H1 (cell line): ENCODE measurements around the gene PRICKLE2. TPM values are rescaled to one million over a fixed set of nuclear protein-coding genes. Genes with fewer than 3 reads are reported as not detected.

ENCODE experiments used
- CTCF ChIA-PET: fragments of 300-600 bp; sonication (Branson Sonifier 250); formaldehyde crosslinking; loops from one replicate; lab custom pipeline; 2021; ENCODE audit not compliant: partially characterized antibody; lab: Charles Lee
- POLR2A ChIA-PET: fragments of 300-600 bp; sonication (Branson Sonifier 250); formaldehyde crosslinking; loops from one replicate; lab custom pipeline; 2021; ENCODE audit warnings: inconsistent platforms; ENCODE audit not compliant: partially characterized antibody; lab: Charles Lee
- DNase-seq, 2 experiments: peaks; one replicate each; pipeline versions ENCODE4 v3.0.0 to v3.0.0-alpha.2; 2010 to 2022; ENCODE audit warnings: low spot score in 2 of 2, low read depth in 1 of 2, mixed read lengths in 1 of 2
- FAIRE-seq: peaks from 2 replicates; lab custom pipeline; 2011; peaks lifted over from hg19 to GRCh38; lab: Jason Lieb, UNC
- H2AFZ ChIP-seq: 2 replicates; pipeline ENCODE4 v1.8.1; 2012; ENCODE audit warnings: low read length, inconsistent platforms
- H2AK5ac ChIP-seq: 2 replicates; pipeline ENCODE4 v1.6.1; 2013; ENCODE audit warnings: low read depth, low read length
- H2BK120ac ChIP-seq: replicated peaks from 2 replicates; pipeline ENCODE3; 2013; ENCODE audit warnings: low read depth, low read length, inconsistent platforms
- H2BK12ac ChIP-seq: 2 replicates; pipeline ENCODE4 v1.6.1; 2013; ENCODE audit warnings: low read depth, low read length
- H2BK15ac ChIP-seq: 2 replicates; pipeline ENCODE4 v1.6.1; 2013; ENCODE audit warnings: low read length
- H2BK20ac ChIP-seq: 2 replicates; pipeline ENCODE4 v1.6.1; 2013; ENCODE audit warnings: low read length
- H2BK5ac ChIP-seq: 2 replicates; pipeline ENCODE4 v1.6.1; 2013; ENCODE audit warnings: low read depth, low read length
- H3K14ac ChIP-seq: 2 replicates; pipeline ENCODE4 v1.6.1; 2013; ENCODE audit warnings: inconsistent platforms; ENCODE audit not compliant: insufficient read length
- H3K18ac ChIP-seq: 2 replicates; pipeline ENCODE4 v1.6.1; 2013; ENCODE audit warnings: low read length; ENCODE audit errors: extremely low read depth
- H3K23ac ChIP-seq: 2 replicates; pipeline ENCODE4 v1.6.1; 2013; ENCODE audit warnings: inconsistent platforms; ENCODE audit not compliant: insufficient read length
- H3K23me2 ChIP-seq: 2 replicates; pipeline ENCODE4 v1.6.1; 2013; ENCODE audit warnings: low read depth, low read length
- H3K27ac ChIP-seq: 2 replicates; pipeline ENCODE4 v1.6.1; 2011; ENCODE audit warnings: low read depth, low read length, inconsistent platforms
- H3K27me3 ChIP-seq, 4 experiments: replicated peaks in 1 of 4; 1 replicate in 1 of 4; 2 replicates in 3 of 4; pipeline versions ENCODE4 v1.6.1 to v1.8.1; 2011 to 2013; ENCODE audit warnings: low read length in 3 of 4, mild to moderate bottlenecking in 3 of 4, inconsistent platforms in 2 of 4, mixed read lengths in 2 of 4, moderate library complexity in 1 of 4; ENCODE audit not compliant: control insufficient read depth in 3 of 4, insufficient read depth in 3 of 4; ENCODE audit errors: extremely low read depth in 1 of 4
- H3K36me3 ChIP-seq, 4 experiments: 2 replicates each; pipeline versions ENCODE4 v1.6.1 to v1.8.1; 2011 to 2013; ENCODE audit warnings: mild to moderate bottlenecking in 4 of 4, low read length in 3 of 4, moderate library complexity in 2 of 4, control low read depth in 1 of 4, inconsistent platforms in 1 of 4; ENCODE audit not compliant: insufficient read depth in 4 of 4, control insufficient read depth in 2 of 4
- H3K4ac ChIP-seq: replicated peaks from 2 replicates; pipeline ENCODE3; 2013; ENCODE audit warnings: low read length, low read depth, mixed read lengths, inconsistent platforms; ENCODE audit not compliant: insufficient read length
- H3K4me1 ChIP-seq, 4 experiments: replicated peaks in 1 of 4; 1 replicate in 1 of 4; 2 replicates in 3 of 4; pipeline versions ENCODE4 v1.6.1 to v1.8.1; 2011 to 2013; ENCODE audit warnings: low read length in 3 of 4, inconsistent platforms in 2 of 4, mixed read lengths in 1 of 4; ENCODE audit not compliant: insufficient read depth in 4 of 4, control insufficient read depth in 3 of 4
- H3K4me2 ChIP-seq, 2 experiments: 2 replicates each; pipeline versions ENCODE4 v1.6.1 to v1.8.1; 2011 to 2013; ENCODE audit warnings: low read depth in 2 of 2, low read length in 2 of 2, control low read depth in 1 of 2, inconsistent platforms in 1 of 2, mild to moderate bottlenecking in 1 of 2; ENCODE audit not compliant: insufficient read depth in 1 of 2
- H3K4me3 ChIP-seq, 4 experiments: fragments of 200-600, 300-600 bp in 1 of 4; sonication (generic), shearing (Covaris generic), sonication (Bioruptor Twin) in 1 of 4; 2 replicates each; pipeline versions ENCODE4 v1.5.1 to v1.8.1; 2011 to 2016; ENCODE audit warnings: low read length in 4 of 4, low read depth in 3 of 4, control low read depth in 2 of 4, inconsistent platforms in 2 of 4, mild to moderate bottlenecking in 2 of 4, mixed read lengths in 1 of 4, moderate library complexity in 1 of 4; ENCODE audit not compliant: insufficient read depth in 2 of 4; ENCODE audit errors: extremely low read depth in 1 of 4
- H3K56ac ChIP-seq: replicated peaks from 2 replicates; pipeline ENCODE3; 2013; ENCODE audit warnings: low read depth, mild to moderate bottlenecking, mixed read lengths, low read length, inconsistent platforms; ENCODE audit not compliant: insufficient read length
- H3K79me1 ChIP-seq: 2 replicates; pipeline ENCODE4 v1.6.1; 2013; ENCODE audit warnings: low read depth, low read length, control low read depth
- H3K79me2 ChIP-seq, 2 experiments: 2 replicates each; pipeline versions ENCODE4 v1.6.1 to v1.8.1; 2012 to 2013; ENCODE audit warnings: low read length in 2 of 2, mild to moderate bottlenecking in 2 of 2, inconsistent platforms in 1 of 2; ENCODE audit not compliant: insufficient read depth in 2 of 2, control insufficient read depth in 1 of 2
- H3K9ac ChIP-seq, 4 experiments: replicated peaks in 1 of 4; 1 replicate in 1 of 4; 2 replicates in 3 of 4; pipeline versions ENCODE4 v1.6.1 to v1.8.1; 2011 to 2013; ENCODE audit warnings: low read depth in 3 of 4, low read length in 3 of 4, control low read depth in 2 of 4, mild to moderate bottlenecking in 2 of 4, moderate library complexity in 2 of 4, inconsistent platforms in 1 of 4; ENCODE audit errors: extremely low read depth in 1 of 4
- H3K9me3 ChIP-seq, 2 experiments: 2 replicates each; pipeline versions ENCODE4 v1.6.1 to v1.8.1; 2012 to 2013; ENCODE audit warnings: mild to moderate bottlenecking in 2 of 2, moderate library complexity in 2 of 2, control low read depth in 1 of 2, inconsistent platforms in 1 of 2, low read depth in 1 of 2, low read length in 1 of 2, mixed read lengths in 1 of 2; ENCODE audit not compliant: insufficient read depth in 2 of 2
- H4K20me1 ChIP-seq, 2 experiments: replicated peaks in 1 of 2; 2 replicates each; pipeline versions ENCODE3 to v1.8.1; 2011 to 2013; ENCODE audit warnings: inconsistent platforms in 2 of 2, low read length in 2 of 2, mild to moderate bottlenecking in 1 of 2; ENCODE audit not compliant: insufficient read depth in 2 of 2, control insufficient read depth in 1 of 2
- H4K5ac ChIP-seq: 2 replicates; pipeline ENCODE4 v1.6.1; 2013; ENCODE audit warnings: low read length, low read depth, mixed read lengths, inconsistent platforms; ENCODE audit not compliant: insufficient read length
- H4K8ac ChIP-seq: 2 replicates; pipeline ENCODE4 v1.8.0; 2013; ENCODE audit warnings: mild to moderate bottlenecking, moderate library complexity, low read length, inconsistent platforms; ENCODE audit not compliant: insufficient read depth; ENCODE audit errors: extremely low read depth
- H4K91ac ChIP-seq: replicated peaks from 2 replicates; pipeline ENCODE3; 2013; ENCODE audit warnings: low read length, mixed read lengths, inconsistent platforms; ENCODE audit not compliant: insufficient read length
- KDM5A ChIP-seq: fragments of 200-600 bp; IDR thresholded peaks from 2 replicates; pipeline ENCODE4 v1.7.1; 2012; ENCODE audit warnings: mild to moderate bottlenecking, low read length, inconsistent platforms, mixed read lengths
- MAFK ChIP-seq: IDR thresholded peaks from 2 replicates; pipeline ENCODE4 v1.6.1; 2012; ENCODE audit warnings: low read depth, mild to moderate bottlenecking, improper control_type of control experiment, low read length
- POLR2A ChIP-seq, 2 experiments: IDR thresholded peaks; 1 replicate in 1 of 2; 2 replicates in 1 of 2; pipeline ENCODE4 v1.6.1; 2011; ENCODE audit warnings: low read depth in 2 of 2, low read length in 2 of 2, mild to moderate bottlenecking in 2 of 2; ENCODE audit errors: control extremely low read depth in 1 of 2
- RAD21 ChIP-seq, 2 experiments: IDR thresholded peaks in 1 of 2; conservative IDR thresholded peaks in 1 of 2; 2 replicates each; pipeline ENCODE4 v1.6.1; 2011; ENCODE audit warnings: low read depth in 2 of 2, low read length in 2 of 2, improper control_type of control experiment in 1 of 2, inconsistent platforms in 1 of 2, mild to moderate bottlenecking in 1 of 2, moderate library complexity in 1 of 2
- SP1 ChIP-seq: IDR thresholded peaks from 2 replicates; pipeline ENCODE4 v1.6.1; 2011; ENCODE audit warnings: low read depth, low read length
- TAF1 ChIP-seq: IDR thresholded peaks from 2 replicates; pipeline ENCODE4 v1.6.1; 2011; ENCODE audit warnings: mild to moderate bottlenecking, low read depth, low read length
- WGBS, 2 experiments: shearing (Covaris generic) in 1 of 2; methylation state at CpG; one replicate each; pipeline versions ENCODE4 v1.1.6 to v1.1.7; 2013 to 2015; ENCODE audit warnings: low lambda C conversion rate in 2 of 2, mixed read lengths in 2 of 2, inconsistent platforms in 1 of 2, low coverage in 1 of 2, missing lambda C conversion rate in 1 of 2; ENCODE audit not compliant: insufficient replicate concordance in 2 of 2, insufficient coverage in 1 of 2, insufficient read length in 1 of 2; ENCODE audit errors: extremely low coverage in 1 of 2, missing lambda C conversion rate in 1 of 2; 5-methylcytosine and 5-hydroxymethylcytosine counted together
- polyA plus RNA-seq, 7 experiments: library from polyadenylated mRNA; depleted of rRNA in 3 of 7; stranded (reverse) in 5 of 7; unstranded in 2 of 7; fragments of >200 nt in 5 of 7; fragments of 200-250 nt in 2 of 7; gene quantifications; 1 replicate in 5 of 7; 2 replicates in 1 of 7; 4 replicates in 1 of 7; pipeline versions ENCODE4 v1.2.1 to v1.2.3, GENCODE V29; 2011 to 2013; ENCODE audit warnings: missing spikeins in 2 of 7, mixed read lengths in 2 of 7
- total RNA-seq: library from RNA; stranded (reverse); fragmentation: NEBNext Ultra II Directional; extraction: Animal tissue kit (Norgen Biotek cat#: 25700); gene quantifications from 2 replicates; pipeline ENCODE4 v1.2.1, GENCODE V29; 2021

The PRICKLE2 gene
- total and polyA plus RNA-seq, 2 of the 8 experiments (the other 6 are each of a cell fraction or from before 2014, with no cell fraction given) = 2.9 to 8.0 TPM

GRCh38 chr3:64073158-64073761 is 152.0 kb downstream of the PRICKLE2 start:
- no peak overlapping the region for H4K91ac ChIP-seq
- TF ChIP-seq POLR2A (IDR thresholded peaks at IDR 0.05; ENCODE audit: control extremely low read depth in 1 of 2, low read depth in 2 of 2, low read length in 2 of 2) = no peak
- TF ChIP-seq RAD21 (IDR thresholded peaks at IDR 0.05 in 1 of 2, conservative IDR thresholded peaks at IDR 0.05 in 1 of 2; ENCODE audit: low read depth in 2 of 2, low read length in 2 of 2) = peak in 1 of 2 experiments; percentile 13; a peak in 1 of 4 replicates
- TF ChIP-seq MAFK = no peak
- no peak for TF ChIP-seq SP1
- no peak for TF ChIP-seq KDM5A
- TF ChIP-seq TAF1 = no peak
- no peak overlapping the region for H3K9ac ChIP-seq
- CTCF ChIA-PET = interaction anchor here (0.6 to 1.2 kb wide), 6 partner anchors 15 to 95 kb away, joined by 3 to 4 read pairs (median 3); partner anchors contain the start of gene PSMD6
- no peaks in the 10 kb centered on the region for H4K20me1 ChIP-seq
- POLR2A ChIA-PET = interaction anchor here (1.3 to 1.7 kb wide), 2 partner anchors 9 to 10 kb away, joined by 3 to 4 read pairs; no protein-coding TSS in a partner anchor
- H3K4ac ChIP-seq = no peak overlapping the region
- H2AFZ ChIP-seq = 0 out of 2 replicates have a peak overlapping the region, but pooled peaks have one; percentile 49
- no peak overlapping the region for H2BK5ac ChIP-seq
- H3K9me3 ChIP-seq = no peaks in the 10 kb centered on the region
- no peak for DNase-seq
- no peak overlapping the region for H3K23ac ChIP-seq
- H3K79me2 ChIP-seq = no peaks in the 10 kb centered on the region
- H3K23me2 ChIP-seq = no peaks in the 10 kb centered on the region; the same call in 1 of the 2 replicates
- H3K36me3 ChIP-seq = no peaks in the 10 kb centered on the region
- no peak overlapping the region for H3K4me3 ChIP-seq
- H3K79me1 ChIP-seq = no peaks in the 10 kb centered on the region
- no peak overlapping the region for H3K4me2 ChIP-seq
- H4K8ac ChIP-seq = no peak overlapping the region
- no peak overlapping the region for H3K56ac ChIP-seq
- no peak overlapping the region for H4K5ac ChIP-seq
- H2BK120ac ChIP-seq = no peak overlapping the region
- H2BK20ac ChIP-seq = no peak overlapping the region
- H2BK15ac ChIP-seq = no peak overlapping the region
- H3K27ac ChIP-seq = no peak overlapping the region
- 73% methylated on average over 1 of the region's 1 CpG; no CpG with 5 or more reads in 1 of the 2 experiments for WGBS, 2 experiments
- no peaks in the 10 kb centered on the region for H3K27me3 ChIP-seq
- H2AK5ac ChIP-seq = no peak overlapping the region
- no peak overlapping the region for H2BK12ac ChIP-seq
- H3K4me1 ChIP-seq = no peaks in the 10 kb centered on the region
- H3K14ac ChIP-seq = no peak overlapping the region
- no peak overlapping the region for H3K18ac ChIP-seq
- no peak for FAIRE-seq
